SK-N-SH (cell line): ENCODE measurements around the gene PLEK2.

Experiments
- CTCF ChIP-seq: fragments of 200-600 bp; sonication (generic); IDR thresholded peaks from 2 replicates; pipeline ENCODE4 v1.6.1; 2017; ENCODE audit warnings: antibody characterized with exemption, mild to moderate bottlenecking, moderate library complexity
- GATA2 ChIP-seq: sonication (generic); formaldehyde crosslinking; IDR thresholded peaks from 2 replicates; pipeline ENCODE4 v1.5.0; 2020; ENCODE audit warnings: mild to moderate bottlenecking, missing genetic modification reagents
- PBX3 ChIP-seq: IDR thresholded peaks from 2 replicates; pipeline ENCODE4; 2012
- RCOR1 ChIP-seq: fragments of 150-350 bp; IDR thresholded peaks from 2 replicates; pipeline ENCODE4 v1.6.1; 2017; ENCODE audit warnings: antibody characterized with exemption, low read length

GRCh38 chr14:67360470-67361206, 51.3 kb downstream of the PLEK2 start:
- no peak for TF ChIP-seq CTCF
- TF ChIP-seq RCOR1, result no peak
- no peak for TF ChIP-seq PBX3
- TF ChIP-seq GATA2, result no peak
